ENCODE data around the gene SSR3.

DNA sequence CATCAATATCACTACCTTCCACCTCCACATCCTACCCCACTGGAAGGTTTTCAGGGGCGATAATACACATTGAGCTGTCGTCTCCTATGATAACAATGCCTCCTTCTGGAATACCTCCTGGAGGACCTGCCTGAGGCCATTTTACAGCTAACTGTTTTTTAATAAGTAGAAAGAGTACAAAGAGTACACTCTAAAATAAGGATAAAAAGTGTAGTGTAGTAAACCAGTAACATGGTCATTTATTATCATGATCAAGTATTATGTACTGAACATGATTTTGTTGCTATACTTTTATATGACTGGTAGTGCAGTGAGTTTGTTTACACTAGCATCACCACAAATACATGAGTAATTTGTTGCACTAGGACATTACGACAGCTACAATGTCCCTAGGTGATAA is 46.6 kb upstream of the SSR3 start:
- TF ChIP-seq, protein P1, sequence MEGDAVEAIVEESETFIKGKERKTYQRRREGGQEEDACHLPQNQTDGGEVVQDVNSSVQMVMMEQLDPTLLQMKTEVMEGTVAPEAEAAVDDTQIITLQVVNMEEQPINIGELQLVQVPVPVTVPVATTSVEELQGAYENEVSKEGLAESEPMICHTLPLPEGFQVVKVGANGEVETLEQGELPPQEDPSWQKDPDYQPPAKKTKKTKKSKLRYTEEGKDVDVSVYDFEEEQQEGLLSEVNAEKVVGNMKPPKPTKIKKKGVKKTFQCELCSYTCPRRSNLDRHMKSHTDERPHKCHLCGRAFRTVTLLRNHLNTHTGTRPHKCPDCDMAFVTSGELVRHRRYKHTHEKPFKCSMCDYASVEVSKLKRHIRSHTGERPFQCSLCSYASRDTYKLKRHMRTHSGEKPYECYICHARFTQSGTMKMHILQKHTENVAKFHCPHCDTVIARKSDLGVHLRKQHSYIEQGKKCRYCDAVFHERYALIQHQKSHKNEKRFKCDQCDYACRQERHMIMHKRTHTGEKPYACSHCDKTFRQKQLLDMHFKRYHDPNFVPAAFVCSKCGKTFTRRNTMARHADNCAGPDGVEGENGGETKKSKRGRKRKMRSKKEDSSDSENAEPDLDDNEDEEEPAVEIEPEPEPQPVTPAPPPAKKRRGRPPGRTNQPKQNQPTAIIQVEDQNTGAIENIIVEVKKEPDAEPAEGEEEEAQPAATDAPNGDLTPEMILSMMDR (conservative IDR thresholded peaks at IDR 0.05; ENCODE audit: low read length) = no peak
- TF ChIP-seq EZH2phosphoT487 (IDR thresholded peaks at IDR 0.05; ENCODE audit: borderline replicate concordance) = no peak
